HEK293 (cell line): ENCODE results near the gene DMBT1.

Experiments used
- CTCF ChIA-PET: fragments of 350-600 bp; formaldehyde crosslinking; extraction: SDS; loops from one replicate; lab custom pipeline; 2021; ENCODE audit warnings: antibody characterized with exemption; lab: Yijun Ruan, JAX
- POLR2A ChIA-PET: fragments of 300-600 bp; formaldehyde crosslinking; extraction: SDS; loops from one replicate; lab custom pipeline; 2020; ENCODE audit warnings: antibody characterized with exemption, inconsistent platforms; lab: Yijun Ruan, JAX
- H3K27ac ChIP-seq: fragments of 200-500 bp; sonication (Bioruptor generic); 2 replicates; pipeline ENCODE4 v1.5.1; 2014; ENCODE audit warnings: low read depth, low read length, control low read depth, inconsistent platforms; ENCODE audit errors: extremely low read depth
- H3K36me3 ChIP-seq, 2 experiments: fragments of 200-500 bp in 1 of 2; sonication (Bioruptor generic) in 1 of 2; 1 replicate in 1 of 2; 2 replicates in 1 of 2; pipeline ENCODE4 v1.5.1; 2014 to 2017; ENCODE audit warnings: inconsistent platforms in 2 of 2, low read length in 2 of 2; ENCODE audit not compliant: control insufficient read depth in 2 of 2, insufficient read depth in 1 of 2
- H3K4me1 ChIP-seq: fragments of 200-500 bp; sonication (Bioruptor generic); 2 replicates; pipeline ENCODE4 v1.5.1; 2014; ENCODE audit warnings: mild to moderate bottlenecking, low read length, inconsistent platforms; ENCODE audit not compliant: control insufficient read depth, insufficient read depth
- H3K4me3 ChIP-seq: 2 replicates; pipeline ENCODE4 v1.5.1; 2011; ENCODE audit warnings: low read depth, mild to moderate bottlenecking, control low read depth, low read length, moderate library complexity
- H3K9me3 ChIP-seq: fragments of 200-500 bp; sonication (Bioruptor generic); 2 replicates; pipeline ENCODE4 v1.5.1; 2014; ENCODE audit warnings: low read depth, low read length, inconsistent platforms; ENCODE audit not compliant: control insufficient read depth, insufficient read depth
- EGR2 ChIP-seq: fragments of 450-650 bp; formaldehyde crosslinking; IDR thresholded peaks from 2 replicates; pipeline ENCODE4 v1.5.1; 2016; ENCODE audit warnings: low read depth, missing biosample characterization, missing genetic modification characterization
- GFI1B ChIP-seq: fragments of 450-650 bp; formaldehyde crosslinking; IDR thresholded peaks from 2 replicates; pipeline ENCODE4 v1.5.1; 2016; ENCODE audit warnings: missing biosample characterization, missing genetic modification characterization
- HOXC10 ChIP-seq: sonication (generic); formaldehyde crosslinking; IDR thresholded peaks from 2 replicates; pipeline ENCODE4 v1.8.1; 2023; ENCODE audit warnings: mild to moderate bottlenecking, missing genetic modification reagents
- MEIS1 ChIP-seq: sonication (generic); formaldehyde crosslinking; IDR thresholded peaks from 2 replicates; pipeline ENCODE4 v1.8.1; 2022; ENCODE audit warnings: missing genetic modification reagents, mild to moderate bottlenecking, borderline replicate concordance
- RBAK ChIP-seq: fragments of 450-650 bp; formaldehyde crosslinking; IDR thresholded peaks from 2 replicates; pipeline ENCODE4 v1.5.1; 2016; ENCODE audit warnings: missing biosample characterization, missing genetic modification characterization
- YY2 ChIP-seq: fragments of 450-650 bp; formaldehyde crosslinking; IDR thresholded peaks from 2 replicates; pipeline ENCODE4 v1.5.1; 2016; ENCODE audit warnings: missing biosample characterization, missing genetic modification characterization
- ZBTB44 ChIP-seq: fragments of 450-650 bp; IDR thresholded peaks from 2 replicates; pipeline ENCODE4 v1.5.1; 2018; ENCODE audit warnings: missing biosample characterization, mild to moderate bottlenecking, missing genetic modification characterization
- ZBTB8A ChIP-seq: fragments of 450-650 bp; formaldehyde crosslinking; IDR thresholded peaks from 2 replicates; pipeline ENCODE4 v1.5.1; 2016; ENCODE audit warnings: missing biosample characterization, missing genetic modification characterization
- ZNF311 ChIP-seq: fragments of 450-650 bp; formaldehyde crosslinking; IDR thresholded peaks from 2 replicates; pipeline ENCODE4 v1.5.1; 2017; ENCODE audit warnings: missing biosample characterization, missing genetic modification characterization, borderline replicate concordance
- ZNF324 ChIP-seq: fragments of 450-650 bp; formaldehyde crosslinking; IDR thresholded peaks from 2 replicates; pipeline ENCODE4 v1.5.1; 2016; ENCODE audit warnings: missing biosample characterization, missing genetic modification characterization
- ZNF521 ChIP-seq: fragments of 450-650 bp; formaldehyde crosslinking; IDR thresholded peaks from 2 replicates; pipeline ENCODE4 v1.5.1; 2017; ENCODE audit warnings: missing biosample characterization, mild to moderate bottlenecking, missing genetic modification characterization
- ZNF529 ChIP-seq: fragments of 450-650 bp; formaldehyde crosslinking; IDR thresholded peaks from 2 replicates; pipeline ENCODE4 v1.5.1; 2017; ENCODE audit warnings: missing genetic modification characterization, missing biosample characterization; ENCODE audit not compliant: insufficient replicate concordance
- ZNF585B ChIP-seq: fragments of 450-650 bp; formaldehyde crosslinking; IDR thresholded peaks from 2 replicates; pipeline ENCODE4 v1.5.1; 2016; ENCODE audit warnings: missing biosample characterization, missing genetic modification characterization
- ZNF600 ChIP-seq: fragments of 450-650 bp; formaldehyde crosslinking; IDR thresholded peaks from 2 replicates; pipeline ENCODE4 v1.5.1; 2016; ENCODE audit warnings: missing biosample characterization, missing genetic modification characterization
- ZNF76 ChIP-seq: fragments of 450-650 bp; formaldehyde crosslinking; IDR thresholded peaks from 2 replicates; pipeline ENCODE4; 2016; ENCODE audit warnings: low read depth, missing biosample characterization, missing genetic modification characterization, borderline replicate concordance
- ZNF830 ChIP-seq: fragments of 450-650 bp; IDR thresholded peaks from 2 replicates; pipeline ENCODE4 v1.5.0; 2018; ENCODE audit warnings: missing biosample characterization, missing genetic modification characterization, low read depth, mild to moderate bottlenecking, moderate library complexity
- ZNF837 ChIP-seq: fragments of 450-650 bp; formaldehyde crosslinking; IDR thresholded peaks from 2 replicates; pipeline ENCODE4 v1.5.1; 2016; ENCODE audit warnings: missing biosample characterization, missing genetic modification characterization
- TF ChIP-seq, protein P1 (sequence below): fragments of 450-650 bp; formaldehyde crosslinking; IDR thresholded peaks from 2 replicates; pipeline ENCODE4 v1.5.1; 2016; ENCODE audit warnings: missing biosample characterization, missing genetic modification characterization
- TF ChIP-seq, protein P2 (sequence below): fragments of 450-650 bp; formaldehyde crosslinking; conservative IDR thresholded peaks from 2 replicates; pipeline ENCODE4 v1.5.1; 2016; ENCODE audit warnings: low read depth, missing biosample characterization, missing genetic modification characterization
- TF ChIP-seq, protein P3 (sequence below): fragments of 450-650 bp; formaldehyde crosslinking; IDR thresholded peaks from 2 replicates; pipeline ENCODE4 v1.5.1; 2017; ENCODE audit warnings: missing biosample characterization, missing genetic modification characterization

The DMBT1 gene

DNA sequence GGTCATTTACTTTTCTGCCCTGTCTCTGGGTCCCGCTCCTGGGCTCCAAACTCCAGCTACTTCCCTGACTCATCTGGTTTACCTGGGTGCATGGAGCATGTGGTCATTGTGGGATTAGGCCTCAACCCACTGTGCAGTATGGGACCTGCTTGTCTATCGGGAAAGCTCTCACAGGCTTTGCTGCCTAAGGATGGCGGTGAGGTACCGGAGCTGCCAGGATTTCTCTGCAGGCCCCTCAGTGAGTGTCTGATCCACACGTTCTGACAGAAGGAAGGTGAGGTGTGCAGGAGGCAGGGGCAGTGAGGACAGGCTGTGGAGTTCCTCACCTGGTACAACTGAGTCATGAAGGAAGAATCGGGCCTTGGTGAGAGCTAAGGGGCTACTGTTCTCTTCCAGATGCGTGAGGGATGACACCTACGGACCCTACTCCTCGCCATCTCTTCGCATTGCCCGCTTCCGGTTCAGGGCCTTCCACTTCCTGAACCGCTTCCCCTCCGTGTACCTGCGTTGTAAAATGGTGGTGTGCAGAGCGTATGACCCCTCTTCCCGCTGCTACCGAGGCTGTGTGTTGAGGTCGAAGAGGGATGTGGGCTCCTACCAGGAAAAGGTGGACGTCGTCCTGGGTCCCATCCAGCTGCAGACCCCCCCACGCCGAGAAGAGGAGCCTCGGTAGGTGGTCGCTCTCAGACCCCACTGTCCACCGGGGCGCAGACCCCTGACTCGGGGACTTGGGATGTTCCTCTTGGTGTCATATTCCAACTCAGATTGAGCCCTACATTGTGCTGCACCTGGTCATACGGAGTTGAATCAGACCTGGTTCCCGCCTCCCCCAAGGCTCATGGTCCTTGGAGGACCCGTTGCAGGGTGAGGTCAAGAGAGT is 82.4 kb downstream of the DMBT1 start:
- TF ChIP-seq MEIS1 (CRISPR knock-in tag), result no peak
- no peak for TF ChIP-seq EGR2 (tag by site-specific recombination)
- no peak for TF ChIP-seq ZBTB44 (tag by site-specific recombination)
- no peak for TF ChIP-seq ZNF311
- TF ChIP-seq ZBTB8A (tag by site-specific recombination), result no peak
- no peak for TF ChIP-seq RBAK (tag by site-specific recombination)
- TF ChIP-seq, protein P1, sequence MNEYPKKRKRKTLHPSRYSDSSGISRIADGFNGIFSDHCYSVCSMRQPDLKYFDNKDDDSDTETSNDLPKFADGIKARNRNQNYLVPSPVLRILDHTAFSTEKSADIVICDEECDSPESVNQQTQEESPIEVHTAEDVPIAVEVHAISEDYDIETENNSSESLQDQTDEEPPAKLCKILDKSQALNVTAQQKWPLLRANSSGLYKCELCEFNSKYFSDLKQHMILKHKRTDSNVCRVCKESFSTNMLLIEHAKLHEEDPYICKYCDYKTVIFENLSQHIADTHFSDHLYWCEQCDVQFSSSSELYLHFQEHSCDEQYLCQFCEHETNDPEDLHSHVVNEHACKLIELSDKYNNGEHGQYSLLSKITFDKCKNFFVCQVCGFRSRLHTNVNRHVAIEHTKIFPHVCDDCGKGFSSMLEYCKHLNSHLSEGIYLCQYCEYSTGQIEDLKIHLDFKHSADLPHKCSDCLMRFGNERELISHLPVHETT (tag by site-specific recombination), result no peak
- TF ChIP-seq ZNF521, result no peak
- TF ChIP-seq ZNF529, result no peak
- TF ChIP-seq ZNF324 (tag by site-specific recombination), result no peak
- no peak for TF ChIP-seq ZNF830 (tag by site-specific recombination)
- TF ChIP-seq, protein P2, sequence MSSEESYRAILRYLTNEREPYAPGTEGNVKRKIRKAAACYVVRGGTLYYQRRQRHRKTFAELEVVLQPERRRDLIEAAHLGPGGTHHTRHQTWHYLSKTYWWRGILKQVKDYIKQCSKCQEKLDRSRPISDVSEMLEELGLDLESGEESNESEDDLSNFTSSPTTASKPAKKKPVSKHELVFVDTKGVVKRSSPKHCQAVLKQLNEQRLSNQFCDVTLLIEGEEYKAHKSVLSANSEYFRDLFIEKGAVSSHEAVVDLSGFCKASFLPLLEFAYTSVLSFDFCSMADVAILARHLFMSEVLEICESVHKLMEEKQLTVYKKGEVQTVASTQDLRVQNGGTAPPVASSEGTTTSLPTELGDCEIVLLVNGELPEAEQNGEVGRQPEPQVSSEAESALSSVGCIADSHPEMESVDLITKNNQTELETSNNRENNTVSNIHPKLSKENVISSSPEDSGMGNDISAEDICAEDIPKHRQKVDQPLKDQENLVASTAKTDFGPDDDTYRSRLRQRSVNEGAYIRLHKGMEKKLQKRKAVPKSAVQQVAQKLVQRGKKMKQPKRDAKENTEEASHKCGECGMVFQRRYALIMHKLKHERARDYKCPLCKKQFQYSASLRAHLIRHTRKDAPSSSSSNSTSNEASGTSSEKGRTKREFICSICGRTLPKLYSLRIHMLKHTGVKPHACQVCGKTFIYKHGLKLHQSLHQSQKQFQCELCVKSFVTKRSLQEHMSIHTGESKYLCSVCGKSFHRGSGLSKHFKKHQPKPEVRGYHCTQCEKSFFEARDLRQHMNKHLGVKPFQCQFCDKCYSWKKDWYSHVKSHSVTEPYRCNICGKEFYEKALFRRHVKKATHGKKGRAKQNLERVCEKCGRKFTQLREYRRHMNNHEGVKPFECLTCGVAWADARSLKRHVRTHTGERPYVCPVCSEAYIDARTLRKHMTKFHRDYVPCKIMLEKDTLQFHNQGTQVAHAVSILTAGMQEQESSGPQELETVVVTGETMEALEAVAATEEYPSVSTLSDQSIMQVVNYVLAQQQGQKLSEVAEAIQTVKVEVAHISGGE, result no peak
- TF ChIP-seq ZNF585B, result no peak
- no peak for TF ChIP-seq YY2 (tag by site-specific recombination)
- TF ChIP-seq, protein P3, sequence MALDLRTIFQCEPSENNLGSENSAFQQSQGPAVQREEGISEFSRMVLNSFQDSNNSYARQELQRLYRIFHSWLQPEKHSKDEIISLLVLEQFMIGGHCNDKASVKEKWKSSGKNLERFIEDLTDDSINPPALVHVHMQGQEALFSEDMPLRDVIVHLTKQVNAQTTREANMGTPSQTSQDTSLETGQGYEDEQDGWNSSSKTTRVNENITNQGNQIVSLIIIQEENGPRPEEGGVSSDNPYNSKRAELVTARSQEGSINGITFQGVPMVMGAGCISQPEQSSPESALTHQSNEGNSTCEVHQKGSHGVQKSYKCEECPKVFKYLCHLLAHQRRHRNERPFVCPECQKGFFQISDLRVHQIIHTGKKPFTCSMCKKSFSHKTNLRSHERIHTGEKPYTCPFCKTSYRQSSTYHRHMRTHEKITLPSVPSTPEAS (tag by site-specific recombination), result no peak
- TF ChIP-seq ZNF837 (tag by site-specific recombination), result no peak
- TF ChIP-seq GFI1B (tag by site-specific recombination), result no peak
- no peaks in the 10 kb centered on the region for H3K4me1 ChIP-seq
- no peak overlapping the region for H3K4me3 ChIP-seq
- H3K9me3 ChIP-seq, result no peaks in the 10 kb centered on the region
- H3K36me3 ChIP-seq, result no peaks in the 10 kb centered on the region
- no peak overlapping the region for H3K27ac ChIP-seq
- POLR2A ChIA-PET, result no interaction called here
- CTCF ChIA-PET, result no interaction called here

DNA sequence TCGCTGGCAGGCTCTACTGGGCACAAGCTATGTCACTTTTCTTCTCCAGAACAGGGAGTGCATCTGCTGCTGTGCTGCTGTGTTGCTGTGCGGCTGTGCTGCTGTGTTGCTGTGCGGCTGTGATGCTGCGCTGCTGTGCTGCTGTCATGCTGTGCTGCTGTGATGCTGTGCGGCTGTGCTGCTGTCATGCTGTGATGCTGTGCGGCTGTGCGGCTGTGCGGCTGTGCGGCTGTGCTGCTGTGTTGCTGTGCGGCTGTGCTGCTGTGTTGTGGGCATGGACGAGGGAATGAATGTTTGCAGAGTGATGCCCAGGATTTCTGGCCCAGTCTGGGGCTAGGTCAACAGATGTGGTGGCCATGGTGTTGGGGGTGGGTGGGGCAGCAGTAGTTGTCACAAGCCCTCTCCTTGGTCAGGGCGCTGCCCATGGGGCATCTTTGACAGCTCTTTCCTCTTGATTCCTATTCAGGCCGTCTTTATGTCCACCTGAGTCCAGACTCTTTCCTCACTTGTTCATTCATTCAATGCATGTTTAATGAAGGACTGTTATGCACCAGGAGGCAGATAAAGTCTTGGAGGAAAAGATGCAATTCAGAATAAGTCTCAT is 83.5 kb downstream of the DMBT1 start:
- Histone ChIP-seq H3K4me3 (no peak overlapping the region), H3K4me1 (no peaks in the 10 kb centered on the region), H3K27ac (no peak overlapping the region), H3K9me3 (no peaks in the 10 kb centered on the region), H3K36me3 (no peaks in the 10 kb centered on the region)
- no peak for TF ChIP-seq ZNF76 (tag by site-specific recombination)
- TF ChIP-seq HOXC10 (CRISPR knock-in tag), result no peak
- TF ChIP-seq ZNF600, result 0 out of 2 replicates have a peak, but pooled peaks have one; percentile 25
- ChIA-PET CTCF (no interaction called here), POLR2A (no interaction called here)
